ENCODE results near the gene ZNF837.
"Not testable (repeated sequence)": the region's sequence is repeated elsewhere in the genome, so short reads cannot be mapped to it uniquely, and the experiment has no call there.

ZNF837 gene

DNA sequence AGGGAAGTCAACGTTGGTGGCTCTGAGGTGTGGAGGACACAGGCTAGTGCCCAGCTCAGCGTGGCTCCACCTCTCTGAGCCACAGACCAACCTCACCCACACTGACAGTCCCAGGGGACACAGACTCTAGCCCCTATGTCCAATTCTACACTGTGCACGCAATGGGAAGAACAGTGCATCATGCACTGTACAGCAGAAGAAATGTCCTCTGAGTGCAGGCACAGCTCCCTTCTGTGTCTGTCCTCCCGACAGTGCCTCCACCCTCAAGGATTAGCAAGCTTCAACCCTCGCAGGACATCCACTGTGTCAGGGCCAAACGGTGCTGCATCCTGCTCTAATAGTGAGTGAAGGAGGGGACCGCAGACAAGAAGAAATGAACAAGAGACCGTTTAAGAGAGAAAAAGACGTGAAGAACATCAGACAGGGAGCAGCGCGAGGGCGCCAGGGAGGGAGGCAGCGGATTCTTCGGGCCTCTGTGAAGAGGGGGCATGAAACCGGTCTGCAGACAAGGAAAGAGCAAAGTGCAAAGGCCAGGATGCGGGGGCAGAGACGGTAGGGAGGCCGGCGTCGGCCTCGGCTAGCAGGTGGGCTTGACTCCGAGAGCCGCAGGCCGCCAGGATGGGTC lies 681 bp downstream of the ZNF837 start:
- no peak overlapping the region for H2BK15ac ChIP-seq (ENCODE audit: low read length)
- peak overlapping the region; percentile 89 for H2AFZ ChIP-seq (ENCODE audit: low read length)
- peak overlapping the region; percentile 68 for H3K27ac ChIP-seq (replicated peaks; ENCODE audit: low read length)
- H3K18ac ChIP-seq (ENCODE audit: low read length), result peak overlapping the region; percentile 96
- peak overlapping the region; percentile 0 for H3K14ac ChIP-seq (ENCODE audit: low read length)
- peak overlapping the region; percentile 99 for H3K23ac ChIP-seq (ENCODE audit: low read depth, low read length, poor library complexity)
- no peak overlapping the region for H2BK12ac ChIP-seq (ENCODE audit: low read length)
- peaks cover 0 to 2% of the 10 kb centered on the region in 2 donors for H3K36me3 ChIP-seq (replicated peaks in 1 of 2; ENCODE audit: control insufficient read depth in 2 of 2, insufficient read depth in 2 of 2, low read length in 2 of 2)
- WGBS, 2 donors (ENCODE audit: extremely low coverage in 2 of 2, insufficient read length in 2 of 2, insufficient replicate concordance in 1 of 2), result no CpG with 5 or more reads among the region's 24 CpGs
- H3K4me1 ChIP-seq (ENCODE audit: control insufficient read depth in 2 of 2, insufficient read depth in 1 of 2, low read depth in 1 of 2, low read length in 2 of 2), result peaks cover 1 to 7% of the 10 kb centered on the region in 2 donors
- no peaks in the 10 kb centered on the region for H3K9me3 ChIP-seq (replicated peaks in 1 of 2; ENCODE audit: control insufficient read depth in 2 of 2, insufficient read depth in 1 of 2, low read depth in 1 of 2, low read length in 2 of 2)
- H3K4me3 ChIP-seq (ENCODE audit: low read length in 2 of 2), result peak overlapping the region; percentile 62 to 87
- peak overlapping the region; percentile 94 for H3K4me2 ChIP-seq (ENCODE audit: insufficient read depth, low read length, poor library complexity, severe bottlenecking)
- H2AK5ac ChIP-seq (ENCODE audit: low read depth, low read length), result no peak overlapping the region
- peak overlapping the region; percentile 61 for H3K9ac ChIP-seq (ENCODE audit: low read depth, low read length, poor library complexity)
- no peak overlapping the region for H4K91ac ChIP-seq (ENCODE audit: low read depth, low read length, poor library complexity)
- H2BK5ac ChIP-seq (ENCODE audit: low read length), result no peak overlapping the region
- H3K79me1 ChIP-seq (ENCODE audit: low read depth, low read length), result peaks cover 3% of the 10 kb centered on the region
- no peak overlapping the region for H3K4ac ChIP-seq (ENCODE audit: low read length)
- H3K27me3 ChIP-seq (ENCODE audit: control insufficient read depth in 3 of 3, insufficient read depth in 3 of 3, low read depth in 1 of 3, low read length in 3 of 3), result no peaks in the 10 kb centered on the region
- H4K8ac ChIP-seq (ENCODE audit: low read depth, low read length), result no peak overlapping the region
- no peak for DNase-seq (ENCODE audit: low spot score)
- no peak overlapping the region for H2BK120ac ChIP-seq (ENCODE audit: low read depth, low read length)

DNA sequence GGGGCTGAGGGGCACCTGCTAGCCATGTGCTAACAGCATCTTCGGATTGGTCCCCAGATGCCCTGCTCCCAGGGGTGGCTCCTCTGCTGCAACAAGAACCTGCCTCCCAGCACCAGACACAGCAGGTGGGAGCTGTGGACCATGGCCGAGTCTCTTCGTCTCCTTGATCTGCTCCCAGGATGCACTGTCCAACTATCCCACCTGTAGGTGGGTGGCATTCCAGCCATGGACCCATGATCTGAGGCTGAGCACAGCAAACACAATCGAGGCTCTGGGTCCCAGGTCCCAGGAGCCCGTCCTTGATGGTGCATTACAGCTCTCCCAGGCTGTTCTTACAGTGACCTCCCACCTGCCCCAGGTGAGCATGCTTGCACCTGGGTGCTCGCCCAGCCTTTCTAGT lies 1.6 kb downstream of the ZNF837 start:
- Histone ChIP-seq H3K27ac (replicated peaks; ENCODE audit: low read length) (no peak overlapping the region), H3K36me3 (replicated peaks in 1 of 2; ENCODE audit: control insufficient read depth in 2 of 2, insufficient read depth in 2 of 2, low read length in 2 of 2) (peaks cover 0 to 2% of the 10 kb centered on the region in 2 donors), H2BK5ac (ENCODE audit: low read length) (no peak overlapping the region), H4K91ac (ENCODE audit: low read depth, low read length, poor library complexity) (no peak overlapping the region), H2BK120ac (ENCODE audit: low read depth, low read length) (no peak overlapping the region), H3K23ac (ENCODE audit: low read depth, low read length, poor library complexity) (no peak overlapping the region), H2BK15ac (ENCODE audit: low read length) (no peak overlapping the region), H3K14ac (ENCODE audit: low read length) (no peak overlapping the region), H3K4ac (ENCODE audit: low read length) (no peak overlapping the region), H3K27me3 (ENCODE audit: control insufficient read depth in 3 of 3, insufficient read depth in 3 of 3, low read depth in 1 of 3, low read length in 3 of 3) (no peaks in the 10 kb centered on the region), H3K18ac (ENCODE audit: low read length) (no peak overlapping the region), H3K4me2 (ENCODE audit: insufficient read depth, low read length, poor library complexity, severe bottlenecking) (no peak overlapping the region), H2BK12ac (ENCODE audit: low read length) (no peak overlapping the region), H2AFZ (ENCODE audit: low read length) (no peak overlapping the region), H3K4me1 (ENCODE audit: control insufficient read depth in 2 of 2, insufficient read depth in 1 of 2, low read depth in 1 of 2, low read length in 2 of 2) (peaks cover 1 to 7% of the 10 kb centered on the region in 2 donors), H3K9me3 (replicated peaks in 1 of 2; ENCODE audit: control insufficient read depth in 2 of 2, insufficient read depth in 1 of 2, low read depth in 1 of 2, low read length in 2 of 2) (no peaks in the 10 kb centered on the region), H2AK5ac (ENCODE audit: low read depth, low read length) (peak overlapping the region; percentile 74), H3K79me1 (ENCODE audit: low read depth, low read length) (peaks cover 3% of the 10 kb centered on the region), H3K9ac (ENCODE audit: low read depth, low read length, poor library complexity) (no peak overlapping the region), H3K4me3 (ENCODE audit: low read length in 2 of 2) (peak overlapping the region in 1 of 2 donors; percentile 62), H4K8ac (ENCODE audit: low read depth, low read length) (no peak overlapping the region)
- WGBS, 2 donors (ENCODE audit: extremely low coverage in 2 of 2, insufficient read length in 2 of 2, insufficient replicate concordance in 1 of 2), result no CpG with 5 or more reads among the region's 6 CpGs
- no peak for DNase-seq (ENCODE audit: low spot score)

DNA sequence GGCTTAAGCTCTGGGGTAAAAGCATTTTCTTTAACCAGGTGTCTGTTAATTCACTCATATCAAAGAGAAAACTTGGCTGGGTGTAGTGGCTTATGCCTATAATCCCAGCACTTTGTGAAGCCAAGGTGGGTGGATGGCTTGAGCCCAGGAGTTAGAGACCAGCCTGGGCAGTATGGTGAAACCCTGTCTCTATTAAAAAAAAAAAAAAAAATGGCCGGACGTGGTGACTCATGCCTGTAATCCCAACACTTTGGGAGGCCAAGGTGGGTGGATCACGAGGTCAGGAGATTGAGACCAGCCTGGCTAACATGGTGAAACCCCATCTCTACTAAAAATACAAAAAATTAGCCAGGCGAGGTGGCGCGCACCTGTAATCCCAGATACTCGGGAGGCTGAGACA lies 4.1 kb downstream of the ZNF837 start:
- not testable (repeated sequence) for H2AK5ac ChIP-seq (ENCODE audit: low read depth, low read length); H3K14ac ChIP-seq (ENCODE audit: low read length); H2AFZ ChIP-seq (ENCODE audit: low read length); H2BK5ac ChIP-seq (ENCODE audit: low read length); H2BK12ac ChIP-seq (ENCODE audit: low read length); DNase-seq (ENCODE audit: low spot score); H3K27me3 ChIP-seq (ENCODE audit: control insufficient read depth in 3 of 3, insufficient read depth in 3 of 3, low read depth in 1 of 3, low read length in 3 of 3); H3K79me1 ChIP-seq (ENCODE audit: low read depth, low read length); H3K23ac ChIP-seq (ENCODE audit: low read depth, low read length, poor library complexity); H3K9me3 ChIP-seq (replicated peaks in 1 of 2; ENCODE audit: control insufficient read depth in 2 of 2, insufficient read depth in 1 of 2, low read depth in 1 of 2, low read length in 2 of 2); H4K8ac ChIP-seq (ENCODE audit: low read depth, low read length); H3K4me3 ChIP-seq (ENCODE audit: low read length in 2 of 2); H3K36me3 ChIP-seq (replicated peaks in 1 of 2; ENCODE audit: control insufficient read depth in 2 of 2, insufficient read depth in 2 of 2, low read length in 2 of 2); H2BK15ac ChIP-seq (ENCODE audit: low read length); H3K18ac ChIP-seq (ENCODE audit: low read length); H3K4ac ChIP-seq (ENCODE audit: low read length); H3K4me1 ChIP-seq (ENCODE audit: control insufficient read depth in 2 of 2, insufficient read depth in 1 of 2, low read depth in 1 of 2, low read length in 2 of 2); H4K91ac ChIP-seq (ENCODE audit: low read depth, low read length, poor library complexity); H3K9ac ChIP-seq (ENCODE audit: low read depth, low read length, poor library complexity); H2BK120ac ChIP-seq (ENCODE audit: low read depth, low read length); H3K4me2 ChIP-seq (ENCODE audit: insufficient read depth, low read length, poor library complexity, severe bottlenecking); H3K27ac ChIP-seq (replicated peaks; ENCODE audit: low read length)
- WGBS, 2 donors (ENCODE audit: extremely low coverage in 2 of 2, insufficient read length in 2 of 2, insufficient replicate concordance in 1 of 2), result no CpG with 5 or more reads among the region's 7 CpGs

DNA sequence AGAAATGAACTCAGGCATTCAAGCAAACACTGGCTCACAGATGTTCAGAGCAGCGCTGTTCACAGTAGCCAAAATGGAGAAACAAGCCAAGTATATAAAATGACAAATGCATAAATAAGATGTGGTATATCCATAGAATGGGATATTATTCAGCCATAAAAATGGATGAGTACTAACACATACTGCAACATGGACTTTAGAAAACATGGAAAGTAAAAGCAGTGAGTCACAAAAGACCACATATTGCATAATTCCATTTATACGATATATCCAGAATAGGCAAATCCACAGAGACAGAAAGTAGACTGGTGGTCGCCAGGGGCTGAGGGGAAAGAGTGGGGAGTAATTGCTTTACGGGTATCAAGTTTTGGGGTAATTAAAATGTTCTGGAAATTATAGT lies 6.6 kb downstream of the ZNF837 start:
- H3K36me3 ChIP-seq (replicated peaks in 1 of 2; ENCODE audit: control insufficient read depth in 2 of 2, insufficient read depth in 2 of 2, low read length in 2 of 2), result peaks cover 3 to 5% of the 10 kb centered on the region in 2 donors

More for the DNA sequence above, 6.6 kb downstream of the ZNF837 start:
- no peaks in the 10 kb centered on the region for H3K9me3 ChIP-seq (replicated peaks in 1 of 2; ENCODE audit: control insufficient read depth in 2 of 2, insufficient read depth in 1 of 2, low read depth in 1 of 2, low read length in 2 of 2)
- H2AK5ac ChIP-seq (ENCODE audit: low read depth, low read length), result no peak overlapping the region
- no peak overlapping the region for H3K4ac ChIP-seq (ENCODE audit: low read length)
- no peak overlapping the region for H3K9ac ChIP-seq (ENCODE audit: low read depth, low read length, poor library complexity)
- H3K27ac ChIP-seq (replicated peaks; ENCODE audit: low read length), result no peak overlapping the region
- no peak overlapping the region for H2AFZ ChIP-seq (ENCODE audit: low read length)
- no peak overlapping the region for H3K18ac ChIP-seq (ENCODE audit: low read length)
- no peaks in the 10 kb centered on the region for H3K27me3 ChIP-seq (ENCODE audit: control insufficient read depth in 3 of 3, insufficient read depth in 3 of 3, low read depth in 1 of 3, low read length in 3 of 3)
- H3K4me2 ChIP-seq (ENCODE audit: insufficient read depth, low read length, poor library complexity, severe bottlenecking), result no peak overlapping the region
- no peak overlapping the region for H2BK12ac ChIP-seq (ENCODE audit: low read length)
- H3K4me1 ChIP-seq (ENCODE audit: control insufficient read depth in 2 of 2, insufficient read depth in 1 of 2, low read depth in 1 of 2, low read length in 2 of 2), result no peaks in the 10 kb centered on the region
- peak overlapping the region; percentile 84 for H2BK5ac ChIP-seq (ENCODE audit: low read length)
- no peak for DNase-seq (ENCODE audit: low spot score)
- H3K23ac ChIP-seq (ENCODE audit: low read depth, low read length, poor library complexity), result no peak overlapping the region
- no CpG with 5 or more reads among the region's 4 CpGs for WGBS, 2 donors (ENCODE audit: extremely low coverage in 2 of 2, insufficient read length in 2 of 2, insufficient replicate concordance in 1 of 2)
- H3K14ac ChIP-seq (ENCODE audit: low read length), result no peak overlapping the region
- H3K79me1 ChIP-seq (ENCODE audit: low read depth, low read length), result peaks cover 3% of the 10 kb centered on the region
- no peak overlapping the region for H4K8ac ChIP-seq (ENCODE audit: low read depth, low read length)
- no peak overlapping the region for H2BK15ac ChIP-seq (ENCODE audit: low read length)
- H2BK120ac ChIP-seq (ENCODE audit: low read depth, low read length), result no peak overlapping the region
- no peak overlapping the region for H4K91ac ChIP-seq (ENCODE audit: low read depth, low read length, poor library complexity)
- H3K4me3 ChIP-seq (ENCODE audit: low read length in 2 of 2), result no peak overlapping the region

Data from neuronal stem cell (in vitro differentiated cells).